H1 (cell line): ENCODE data around the gene LAMC3. TPM values are rescaled to one million over a fixed set of nuclear protein-coding genes. Genes with fewer than 3 reads are reported as not detected.

Experiments
- CTCF ChIA-PET: fragments of 300-600 bp; sonication (Branson Sonifier 250); formaldehyde crosslinking; loops from one replicate; lab custom pipeline; 2021; ENCODE audit not compliant: partially characterized antibody; lab: Charles Lee
- POLR2A ChIA-PET: fragments of 300-600 bp; sonication (Branson Sonifier 250); formaldehyde crosslinking; loops from one replicate; lab custom pipeline; 2021; ENCODE audit warnings: inconsistent platforms; ENCODE audit not compliant: partially characterized antibody; lab: Charles Lee
- DNase-seq, 2 experiments: peaks; one replicate each; pipeline versions ENCODE4 v3.0.0 to v3.0.0-alpha.2; 2010 to 2022; ENCODE audit warnings: low spot score in 2 of 2, low read depth in 1 of 2, mixed read lengths in 1 of 2
- FAIRE-seq: peaks from 2 replicates; lab custom pipeline; 2011; peaks lifted over from hg19 to GRCh38; lab: Jason Lieb, UNC
- H2AFZ ChIP-seq: 2 replicates; pipeline ENCODE4 v1.8.1; 2012; ENCODE audit warnings: low read length, inconsistent platforms
- H2AK5ac ChIP-seq: 2 replicates; pipeline ENCODE4 v1.6.1; 2013; ENCODE audit warnings: low read depth, low read length
- H2BK120ac ChIP-seq: replicated peaks from 2 replicates; pipeline ENCODE3; 2013; ENCODE audit warnings: low read depth, low read length, inconsistent platforms
- H2BK12ac ChIP-seq: 2 replicates; pipeline ENCODE4 v1.6.1; 2013; ENCODE audit warnings: low read depth, low read length
- H2BK15ac ChIP-seq: 2 replicates; pipeline ENCODE4 v1.6.1; 2013; ENCODE audit warnings: low read length
- H2BK20ac ChIP-seq: 2 replicates; pipeline ENCODE4 v1.6.1; 2013; ENCODE audit warnings: low read length
- H2BK5ac ChIP-seq: 2 replicates; pipeline ENCODE4 v1.6.1; 2013; ENCODE audit warnings: low read depth, low read length
- H3K14ac ChIP-seq: 2 replicates; pipeline ENCODE4 v1.6.1; 2013; ENCODE audit warnings: inconsistent platforms; ENCODE audit not compliant: insufficient read length
- H3K18ac ChIP-seq: 2 replicates; pipeline ENCODE4 v1.6.1; 2013; ENCODE audit warnings: low read length; ENCODE audit errors: extremely low read depth
- H3K23ac ChIP-seq: 2 replicates; pipeline ENCODE4 v1.6.1; 2013; ENCODE audit warnings: inconsistent platforms; ENCODE audit not compliant: insufficient read length
- H3K23me2 ChIP-seq: 2 replicates; pipeline ENCODE4 v1.6.1; 2013; ENCODE audit warnings: low read depth, low read length
- H3K27ac ChIP-seq: 2 replicates; pipeline ENCODE4 v1.6.1; 2011; ENCODE audit warnings: low read depth, low read length, inconsistent platforms
- H3K27me3 ChIP-seq, 4 experiments: replicated peaks in 1 of 4; 1 replicate in 1 of 4; 2 replicates in 3 of 4; pipeline versions ENCODE4 v1.6.1 to v1.8.1; 2011 to 2013; ENCODE audit warnings: low read length in 3 of 4, mild to moderate bottlenecking in 3 of 4, inconsistent platforms in 2 of 4, mixed read lengths in 2 of 4, moderate library complexity in 1 of 4; ENCODE audit not compliant: control insufficient read depth in 3 of 4, insufficient read depth in 3 of 4; ENCODE audit errors: extremely low read depth in 1 of 4
- H3K36me3 ChIP-seq, 4 experiments: 2 replicates each; pipeline versions ENCODE4 v1.6.1 to v1.8.1; 2011 to 2013; ENCODE audit warnings: mild to moderate bottlenecking in 4 of 4, low read length in 3 of 4, moderate library complexity in 2 of 4, control low read depth in 1 of 4, inconsistent platforms in 1 of 4; ENCODE audit not compliant: insufficient read depth in 4 of 4, control insufficient read depth in 2 of 4
- H3K4ac ChIP-seq: replicated peaks from 2 replicates; pipeline ENCODE3; 2013; ENCODE audit warnings: low read length, low read depth, mixed read lengths, inconsistent platforms; ENCODE audit not compliant: insufficient read length
- H3K4me1 ChIP-seq, 4 experiments: replicated peaks in 1 of 4; 1 replicate in 1 of 4; 2 replicates in 3 of 4; pipeline versions ENCODE4 v1.6.1 to v1.8.1; 2011 to 2013; ENCODE audit warnings: low read length in 3 of 4, inconsistent platforms in 2 of 4, mixed read lengths in 1 of 4; ENCODE audit not compliant: insufficient read depth in 4 of 4, control insufficient read depth in 3 of 4
- H3K4me2 ChIP-seq, 2 experiments: 2 replicates each; pipeline versions ENCODE4 v1.6.1 to v1.8.1; 2011 to 2013; ENCODE audit warnings: low read depth in 2 of 2, low read length in 2 of 2, control low read depth in 1 of 2, inconsistent platforms in 1 of 2, mild to moderate bottlenecking in 1 of 2; ENCODE audit not compliant: insufficient read depth in 1 of 2
- H3K4me3 ChIP-seq, 4 experiments: fragments of 200-600, 300-600 bp in 1 of 4; sonication (generic), shearing (Covaris generic), sonication (Bioruptor Twin) in 1 of 4; 2 replicates each; pipeline versions ENCODE4 v1.5.1 to v1.8.1; 2011 to 2016; ENCODE audit warnings: low read length in 4 of 4, low read depth in 3 of 4, control low read depth in 2 of 4, inconsistent platforms in 2 of 4, mild to moderate bottlenecking in 2 of 4, mixed read lengths in 1 of 4, moderate library complexity in 1 of 4; ENCODE audit not compliant: insufficient read depth in 2 of 4; ENCODE audit errors: extremely low read depth in 1 of 4
- H3K56ac ChIP-seq: replicated peaks from 2 replicates; pipeline ENCODE3; 2013; ENCODE audit warnings: low read depth, mild to moderate bottlenecking, mixed read lengths, low read length, inconsistent platforms; ENCODE audit not compliant: insufficient read length
- H3K79me1 ChIP-seq: 2 replicates; pipeline ENCODE4 v1.6.1; 2013; ENCODE audit warnings: low read depth, low read length, control low read depth
- H3K79me2 ChIP-seq, 2 experiments: 2 replicates each; pipeline versions ENCODE4 v1.6.1 to v1.8.1; 2012 to 2013; ENCODE audit warnings: low read length in 2 of 2, mild to moderate bottlenecking in 2 of 2, inconsistent platforms in 1 of 2; ENCODE audit not compliant: insufficient read depth in 2 of 2, control insufficient read depth in 1 of 2
- H3K9ac ChIP-seq, 4 experiments: replicated peaks in 1 of 4; 1 replicate in 1 of 4; 2 replicates in 3 of 4; pipeline versions ENCODE4 v1.6.1 to v1.8.1; 2011 to 2013; ENCODE audit warnings: low read depth in 3 of 4, low read length in 3 of 4, control low read depth in 2 of 4, mild to moderate bottlenecking in 2 of 4, moderate library complexity in 2 of 4, inconsistent platforms in 1 of 4; ENCODE audit errors: extremely low read depth in 1 of 4
- H3K9me3 ChIP-seq, 2 experiments: 2 replicates each; pipeline versions ENCODE4 v1.6.1 to v1.8.1; 2012 to 2013; ENCODE audit warnings: mild to moderate bottlenecking in 2 of 2, moderate library complexity in 2 of 2, control low read depth in 1 of 2, inconsistent platforms in 1 of 2, low read depth in 1 of 2, low read length in 1 of 2, mixed read lengths in 1 of 2; ENCODE audit not compliant: insufficient read depth in 2 of 2
- H4K20me1 ChIP-seq, 2 experiments: replicated peaks in 1 of 2; 2 replicates each; pipeline versions ENCODE3 to v1.8.1; 2011 to 2013; ENCODE audit warnings: inconsistent platforms in 2 of 2, low read length in 2 of 2, mild to moderate bottlenecking in 1 of 2; ENCODE audit not compliant: insufficient read depth in 2 of 2, control insufficient read depth in 1 of 2
- H4K5ac ChIP-seq: 2 replicates; pipeline ENCODE4 v1.6.1; 2013; ENCODE audit warnings: low read length, low read depth, mixed read lengths, inconsistent platforms; ENCODE audit not compliant: insufficient read length
- H4K8ac ChIP-seq: 2 replicates; pipeline ENCODE4 v1.8.0; 2013; ENCODE audit warnings: mild to moderate bottlenecking, moderate library complexity, low read length, inconsistent platforms; ENCODE audit not compliant: insufficient read depth; ENCODE audit errors: extremely low read depth
- H4K91ac ChIP-seq: replicated peaks from 2 replicates; pipeline ENCODE3; 2013; ENCODE audit warnings: low read length, mixed read lengths, inconsistent platforms; ENCODE audit not compliant: insufficient read length
- PHF8 ChIP-seq: fragments of 200-600 bp; sonication (generic); conservative IDR thresholded peaks from 2 replicates; pipeline ENCODE4 v1.7.1; 2012; ENCODE audit warnings: low read depth, mild to moderate bottlenecking, inconsistent platforms, low read length, moderate library complexity
- WGBS, 2 experiments: shearing (Covaris generic) in 1 of 2; methylation state at CpG; one replicate each; pipeline versions ENCODE4 v1.1.6 to v1.1.7; 2013 to 2015; ENCODE audit warnings: low lambda C conversion rate in 2 of 2, mixed read lengths in 2 of 2, inconsistent platforms in 1 of 2, low coverage in 1 of 2, missing lambda C conversion rate in 1 of 2; ENCODE audit not compliant: insufficient replicate concordance in 2 of 2, insufficient coverage in 1 of 2, insufficient read length in 1 of 2; ENCODE audit errors: extremely low coverage in 1 of 2, missing lambda C conversion rate in 1 of 2; 5-methylcytosine and 5-hydroxymethylcytosine counted together
- polyA plus RNA-seq, 7 experiments: library from polyadenylated mRNA; depleted of rRNA in 3 of 7; stranded (reverse) in 5 of 7; unstranded in 2 of 7; fragments of >200 nt in 5 of 7; fragments of 200-250 nt in 2 of 7; gene quantifications; 1 replicate in 5 of 7; 2 replicates in 1 of 7; 4 replicates in 1 of 7; pipeline versions ENCODE4 v1.2.1 to v1.2.3, GENCODE V29; 2011 to 2013; ENCODE audit warnings: missing spikeins in 2 of 7, mixed read lengths in 2 of 7
- total RNA-seq: library from RNA; stranded (reverse); fragmentation: NEBNext Ultra II Directional; extraction: Animal tissue kit (Norgen Biotek cat#: 25700); gene quantifications from 2 replicates; pipeline ENCODE4 v1.2.1, GENCODE V29; 2021

Gene LAMC3
- total and polyA plus RNA-seq, 2 of the 8 experiments (the other 6 are each of a cell fraction or from before 2014, with no cell fraction given): 9.3 to 12.3 TPM

DNA sequence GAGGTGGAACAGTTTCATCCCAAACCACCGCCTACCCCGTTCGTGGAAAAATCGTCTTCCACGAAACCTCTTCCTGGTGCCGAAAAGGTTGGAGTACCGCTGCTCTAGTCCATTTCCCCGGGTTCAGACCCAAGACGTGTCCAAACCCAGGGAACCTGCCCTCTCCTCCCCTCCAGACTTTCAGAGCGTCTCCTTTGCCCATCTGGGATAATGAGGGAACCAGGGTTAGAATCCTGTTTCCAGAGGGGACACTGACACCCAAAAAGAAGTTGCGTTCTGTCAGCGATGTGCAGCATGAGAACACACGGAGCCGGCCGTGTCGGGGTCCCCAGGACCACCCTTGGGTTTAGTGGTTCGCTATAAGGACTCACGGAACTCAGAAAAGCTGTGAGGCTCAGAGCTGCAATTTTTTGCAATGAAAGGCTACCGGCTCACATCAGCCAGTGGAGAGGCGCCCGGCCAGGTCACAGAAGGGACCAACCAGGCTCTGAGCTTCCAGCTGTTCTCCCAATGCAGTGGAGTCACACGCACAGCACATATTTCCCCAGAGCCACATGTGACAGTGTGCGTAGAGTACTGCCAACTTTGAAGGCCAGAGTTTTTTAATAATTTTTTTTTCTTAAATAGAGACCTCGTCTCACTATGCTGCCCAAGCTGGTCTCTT, 19.4 kb downstream of the LAMC3 start:
- Histone ChIP-seq H3K18ac (no peak overlapping the region), H2BK12ac (no peak overlapping the region), H3K23me2 (no peaks in the 10 kb centered on the region), H3K36me3 (no peaks in the 10 kb centered on the region), H2BK20ac (no peak overlapping the region), H3K79me2 (no peaks in the 10 kb centered on the region), H4K20me1 (no peaks in the 10 kb centered on the region), H3K9ac (no peak overlapping the region), H3K4me2 (no peak overlapping the region), H3K79me1 (no peaks in the 10 kb centered on the region; the same call in 1 of the 2 replicates), H4K5ac (no peak overlapping the region), H3K27ac (no peak overlapping the region), H4K8ac (no peak overlapping the region), H3K4ac (no peak overlapping the region), H2BK120ac (no peak overlapping the region), H3K23ac (no peak overlapping the region), H2AK5ac (no peak overlapping the region), H3K14ac (no peak overlapping the region), H4K91ac (no peak overlapping the region), H3K56ac (no peak overlapping the region)
- ChIA-PET POLR2A (no interaction called here), CTCF (interaction anchor here (0.8 to 6.4 kb wide), 6 partner anchors 10 to 30 kb away, joined by 3 to 24 read pairs (median 6); no protein-coding TSS in a partner anchor)
- no peak for DNase-seq
- no peak for FAIRE-seq
- no peak for TF ChIP-seq PHF8
- TF ChIP-seq, all 59 proteins: peak for 0
- Histone ChIP-seq H3K27me3 (no peaks in the 10 kb centered on the region), H2BK15ac (no peak overlapping the region), H3K4me3 (no peak overlapping the region), H2AFZ (no peak overlapping the region), H3K9me3 (no peaks in the 10 kb centered on the region), H3K4me1 (peaks cover 0 to 2% (median 0%) of the 10 kb centered on the region in 4 experiments; a peak in 2 of 7 replicates), H2BK5ac (no peak overlapping the region)
- WGBS, 2 experiments: 92% methylated on average over 24 of the region's 24 CpGs; no CpG with 5 or more reads in 1 of the 2 experiments
